HG03342 (cell line): ENCODE measurements around the gene SLC1A4.

Experiments
- ATAC-seq: cut with Tn5 transposase; IDR thresholded peaks from one replicate; pipeline ENCODE4 v1.9.1; 2021; ENCODE audit warnings: mild to moderate bottlenecking, moderate library complexity; ENCODE audit not compliant: unreplicated experiment

SLC1A4 gene

GRCh38 chr2:65069439-65069824, 80.2 kb downstream of the SLC1A4 start:
- ATAC-seq: no peak

- no peak for ATAC-seq
Observed at GRCh38 chr2:65070172-65070830, 81.1 kb downstream of the SLC1A4 start.

- no peak for ATAC-seq
Observed at GRCh38 chr2:65070856-65071255, 81.7 kb downstream of the SLC1A4 start.

GRCh38 chr2:65071499-65072180, 82.4 kb downstream of the SLC1A4 start:
- ATAC-seq: no peak

GRCh38 chr2:65072181-65072970, 83.2 kb downstream of the SLC1A4 start:
- ATAC-seq: no peak
